Stimulated activated CD8-positive, alpha-beta memory T cell treated with anti-CD3 and anti-CD28 coated beads, Interleukin-4, amount 100 ng/mL, for 4 hours (primary cell): ENCODE measurements around the gene CHST15.

ENCODE experiments used
- DNase-seq, 2 donors: peaks; one replicate each; pipeline ENCODE4 v3.0.0-alpha.2; 2020; ENCODE audit warnings: low read depth in 2 of 2, low spot score in 1 of 2

The CHST15 gene

DNA sequence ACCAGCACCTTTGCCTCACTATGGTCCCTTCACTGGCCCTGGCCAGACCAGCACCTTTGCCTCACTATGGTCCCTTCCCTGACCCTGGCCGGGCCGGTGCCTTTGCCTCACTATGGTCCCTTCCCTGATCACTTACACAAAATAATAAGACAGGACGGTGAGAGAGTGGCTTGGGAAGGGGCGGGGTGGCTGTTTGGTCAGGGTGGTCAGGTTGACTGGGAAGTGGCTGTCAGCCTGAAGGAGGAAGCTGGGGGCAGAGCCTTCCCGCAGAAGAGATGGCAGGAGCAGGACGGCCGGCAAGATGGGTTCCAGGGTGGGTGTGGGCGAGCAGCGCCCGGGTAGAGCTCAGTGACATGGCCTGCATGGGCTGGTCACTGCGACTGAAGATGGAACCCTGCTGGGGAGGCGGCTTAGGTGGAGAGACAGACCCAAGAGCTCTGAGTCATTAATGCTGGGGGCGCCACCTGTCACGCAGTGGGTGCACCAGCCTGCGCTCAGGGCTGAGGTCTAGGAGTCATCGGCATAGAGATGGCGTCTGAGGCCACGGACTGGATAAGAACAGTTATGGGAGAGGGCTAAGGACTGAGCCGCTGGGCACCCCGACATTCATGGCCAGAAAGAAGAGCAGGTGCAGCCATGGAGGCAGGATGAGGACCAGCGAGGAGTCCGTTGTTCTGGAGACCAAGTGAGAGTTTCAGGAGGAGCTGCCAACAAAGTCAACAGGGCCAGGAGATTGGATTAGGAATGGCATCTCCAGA is 91.8 kb downstream of the CHST15 start:
- no peak for DNase-seq

DNA sequence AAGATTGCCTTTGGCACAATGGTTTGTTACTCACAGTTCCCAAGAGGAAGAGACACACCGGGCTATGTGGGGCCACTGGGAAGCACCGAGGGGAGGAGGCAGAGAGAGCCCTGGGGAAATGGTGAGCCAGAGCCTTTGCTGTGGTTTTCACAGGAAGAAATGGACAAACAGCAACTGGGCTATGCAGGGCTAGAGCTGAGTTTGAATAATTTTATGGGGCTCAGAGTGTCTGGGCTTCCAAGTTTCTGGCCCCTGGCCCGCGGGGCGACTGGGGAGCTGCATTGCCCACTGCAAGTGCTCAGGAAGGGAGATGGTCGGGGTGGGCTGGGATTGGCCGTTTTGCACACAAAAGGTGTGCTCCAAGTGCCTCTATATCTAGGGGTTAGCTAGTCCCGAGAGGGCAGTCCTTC is 92.6 kb downstream of the CHST15 start:
- DNase-seq, result no peak

- no peak for DNase-seq
Observed at GRCh38 chr10:123999956-124000615, 93.3 kb downstream of the CHST15 start.

DNA sequence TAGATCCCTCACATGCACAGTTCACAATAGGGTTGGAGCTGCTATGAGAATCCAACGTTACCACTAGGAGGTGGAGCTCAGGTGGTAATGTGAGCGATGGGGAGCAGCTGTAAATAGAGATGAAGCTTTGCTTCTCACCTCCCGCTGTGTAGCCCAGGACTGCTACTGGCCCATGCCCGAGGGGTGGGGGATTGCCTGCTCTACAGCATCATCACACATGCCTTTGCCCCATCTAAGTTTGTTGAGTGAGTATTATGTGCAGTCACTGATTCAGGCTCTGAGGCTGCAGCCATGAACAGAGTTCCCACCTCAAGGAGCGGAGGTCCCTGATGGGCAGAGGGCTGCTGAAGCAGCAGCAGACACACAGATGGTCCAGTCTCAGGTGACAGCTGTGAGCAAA is 94.1 kb downstream of the CHST15 start:
- no peak for DNase-seq

DNA sequence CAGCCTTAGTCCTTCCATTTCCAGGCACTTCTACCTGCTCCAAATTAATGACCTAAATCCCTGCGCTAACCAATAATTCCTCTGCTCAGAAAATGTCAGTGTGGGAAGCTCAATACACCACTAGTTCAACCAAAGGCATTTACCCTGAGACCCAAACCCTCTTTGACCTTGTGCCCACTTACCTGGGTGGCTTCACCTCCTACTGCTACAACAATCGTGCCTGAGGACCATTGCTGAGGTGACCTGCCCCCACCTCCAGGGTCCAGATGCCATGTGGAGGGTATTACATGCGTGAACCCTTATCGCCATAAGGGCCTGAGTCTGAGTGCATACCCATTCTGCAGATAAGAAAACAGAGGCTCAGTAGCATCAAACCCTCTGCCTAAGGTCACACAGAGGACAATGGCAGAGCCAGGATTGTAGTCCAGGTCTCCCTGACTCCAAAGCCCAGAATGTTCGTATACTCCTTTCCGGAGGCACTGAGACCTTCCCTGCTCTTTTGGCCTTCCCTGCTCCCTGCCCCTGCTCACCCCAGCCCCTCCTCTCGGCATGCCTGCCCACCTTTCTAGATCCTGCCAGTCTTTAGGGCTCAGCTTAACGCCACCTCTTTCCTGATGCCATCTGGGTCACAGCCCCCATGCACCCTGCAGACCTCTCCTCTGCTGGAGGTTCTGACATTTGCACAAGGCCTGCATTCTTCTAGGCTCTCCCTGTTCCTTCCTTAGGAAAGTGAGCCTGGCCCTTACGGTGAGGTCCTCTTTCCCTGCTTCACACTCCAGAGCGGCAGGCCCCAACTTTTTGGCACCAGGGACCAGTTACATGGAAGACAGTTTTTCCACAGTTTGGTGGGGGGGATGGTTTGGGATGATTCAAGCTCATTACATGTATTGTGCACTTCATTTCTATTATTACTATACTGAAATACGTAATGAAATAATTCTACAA is 94.9 kb downstream of the CHST15 start:
- no peak for DNase-seq

DNA sequence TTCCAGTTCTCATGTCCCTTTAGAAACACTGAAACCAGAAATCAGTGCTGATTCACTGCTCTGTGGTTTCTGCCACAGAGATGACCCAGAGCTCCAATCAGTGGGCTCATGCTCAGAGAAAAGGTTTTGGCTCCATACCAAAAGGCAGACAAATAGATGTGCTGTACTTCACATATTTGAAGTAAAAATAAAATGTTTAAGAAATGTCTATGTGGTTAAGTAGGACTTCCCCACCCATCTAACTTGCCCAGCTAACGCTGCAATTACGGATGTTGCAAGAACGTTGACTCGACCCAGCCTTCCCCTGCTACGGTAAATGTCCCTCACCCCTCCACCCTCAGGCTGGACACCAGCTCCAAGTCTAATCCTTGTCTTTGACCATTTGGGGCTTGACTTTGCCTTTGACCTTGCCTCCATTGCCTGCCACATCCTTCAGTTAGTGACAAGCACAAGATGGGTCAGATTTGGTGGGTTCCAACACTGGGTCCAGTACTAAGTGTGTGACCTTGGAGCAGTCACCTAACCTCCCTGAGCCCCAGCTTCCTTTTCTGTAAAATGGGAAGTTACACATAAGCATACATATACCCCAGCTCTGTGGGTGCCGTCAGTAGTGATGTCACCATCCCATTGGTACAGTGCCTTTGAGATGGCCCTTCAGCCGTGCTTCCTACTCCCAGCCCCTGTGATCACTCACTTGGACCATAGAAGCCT is 95.8 kb downstream of the CHST15 start:
- no peak for DNase-seq

GRCh38 chr10:123997013-123997412 is 96.4 kb downstream of the CHST15 start:
- DNase-seq, result no peak

- no peak for DNase-seq
Observed at GRCh38 chr10:123996302-123996701, 97.1 kb downstream of the CHST15 start.

DNA sequence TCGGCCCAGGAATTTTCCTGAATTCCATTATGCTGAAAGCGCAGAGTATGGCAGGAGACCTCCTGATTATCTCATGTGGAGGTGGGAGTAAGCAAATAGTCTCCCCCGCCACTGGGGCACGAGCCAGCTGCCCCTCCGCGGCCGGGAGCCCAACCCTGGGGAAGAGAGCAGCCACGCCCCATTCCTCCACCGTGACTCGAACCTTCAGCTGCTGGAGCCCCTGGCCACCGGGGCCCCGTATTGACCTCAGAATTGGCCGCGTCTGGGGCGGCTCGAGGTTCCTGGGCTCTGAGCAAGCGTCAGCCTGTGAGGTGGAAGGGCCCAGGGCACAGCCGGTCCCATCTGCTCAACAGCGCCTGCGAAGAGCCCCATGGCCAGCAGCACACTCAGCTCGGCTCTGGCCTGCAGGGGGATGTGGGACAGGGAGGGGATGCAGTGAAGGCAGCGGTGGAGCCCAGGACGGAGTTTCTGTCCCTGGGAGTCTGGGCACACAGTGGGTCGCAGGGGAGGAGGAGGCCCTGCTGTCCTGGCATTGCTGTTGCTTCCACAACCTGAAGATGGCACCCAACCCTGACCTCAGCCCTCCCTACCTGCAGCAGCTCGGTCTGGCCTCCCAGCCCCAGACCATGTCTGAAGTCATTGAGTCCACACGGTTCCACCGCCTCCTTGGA is 97.8 kb downstream of the CHST15 start:
- DNase-seq, result no peak

DNA sequence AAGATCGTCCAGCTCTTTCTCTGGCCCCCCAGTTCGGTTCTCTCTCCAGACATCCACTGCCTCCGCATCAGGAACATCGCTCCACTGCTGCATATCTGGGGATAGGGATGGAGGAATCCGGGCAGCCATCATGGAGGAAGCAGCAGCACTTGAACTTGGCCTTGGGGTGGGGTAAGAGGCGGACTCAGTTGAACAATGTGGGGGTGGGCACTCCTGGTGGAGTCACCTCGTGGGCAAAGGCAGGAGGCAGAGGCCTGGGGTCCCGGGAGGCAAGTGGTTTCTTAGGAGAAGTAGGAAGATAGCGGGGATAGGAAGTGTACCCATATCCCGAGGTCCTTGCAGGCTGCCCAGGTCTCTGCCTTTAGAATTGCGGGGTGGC is 98.3 kb downstream of the CHST15 start:
- no peak for DNase-seq

GRCh38 chr10:123994417-123995081 is 98.8 kb downstream of the CHST15 start:
- DNase-seq, result peak; percentile 49 to 62

DNA sequence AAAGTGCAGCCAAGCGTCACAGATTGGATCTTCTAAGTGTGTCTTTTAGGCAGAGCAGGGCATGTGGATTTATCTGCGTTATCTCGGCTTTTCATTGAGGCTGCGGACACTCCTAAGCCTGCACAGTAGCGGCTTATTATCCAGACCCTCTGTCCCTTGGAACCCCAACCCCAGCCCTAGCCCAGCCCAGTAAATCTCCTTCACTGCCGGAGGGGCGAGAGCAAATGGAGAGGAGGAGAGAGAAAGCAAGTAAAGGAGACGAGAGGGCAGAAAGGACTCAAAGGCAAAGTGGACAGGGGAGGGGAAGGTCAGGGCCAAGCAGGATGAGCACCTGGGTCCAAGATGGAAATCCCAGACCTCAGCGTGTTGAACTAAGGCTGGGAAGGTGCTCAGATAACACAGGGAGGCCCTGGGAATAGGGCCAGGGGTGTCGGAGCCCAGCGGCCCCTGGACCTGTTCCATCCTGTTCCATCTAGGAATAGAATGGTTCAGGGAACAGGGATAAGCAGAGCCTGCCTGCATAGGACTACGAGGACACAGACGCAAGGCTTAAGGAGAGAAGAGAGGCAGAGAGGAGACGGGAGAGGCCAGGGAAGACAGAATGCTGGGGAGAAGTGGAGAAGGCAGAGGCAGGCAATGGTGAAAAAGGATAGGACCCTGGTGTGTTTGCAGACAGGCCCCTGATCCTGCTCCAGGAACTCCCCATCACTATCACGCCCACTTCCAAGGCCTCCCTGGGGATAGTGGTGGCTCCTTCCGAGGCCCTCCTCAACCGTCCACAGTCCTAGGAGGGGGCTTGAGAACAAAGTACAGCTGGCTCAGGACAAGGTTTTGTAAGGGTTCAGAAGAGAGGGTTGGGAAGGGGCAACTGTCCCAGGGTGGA is 99.6 kb downstream of the CHST15 start:
- DNase-seq, result no peak

GRCh38 chr10:123991611-123992570 is 101.5 kb downstream of the CHST15 start:
- no peak for DNase-seq

GRCh38 chr10:123990889-123991288 is 102.5 kb downstream of the CHST15 start:
- no peak for DNase-seq

- DNase-seq, result no peak
Observed at GRCh38 chr10:123988694-123989093, 104.7 kb downstream of the CHST15 start.

DNA sequence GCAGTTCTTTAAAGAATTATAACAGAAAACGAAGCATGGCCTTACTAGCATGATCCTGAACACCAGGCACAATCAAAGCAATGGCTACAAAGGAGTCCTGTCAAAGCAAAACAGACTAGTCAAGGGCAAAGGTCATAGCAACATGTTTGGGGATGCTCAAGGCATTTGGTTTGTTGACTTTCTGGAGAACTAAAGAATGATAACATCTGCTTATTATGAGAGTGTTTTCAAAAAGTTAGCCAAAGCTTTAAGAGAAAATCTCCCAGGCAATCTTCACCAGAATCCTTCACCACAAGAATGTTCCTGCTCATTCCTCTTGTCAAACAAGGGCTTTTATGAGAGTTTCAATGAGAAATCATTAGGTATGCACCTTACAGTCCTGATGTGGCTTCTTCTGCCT is 106.7 kb downstream of the CHST15 start:
- no peak for DNase-seq

GRCh38 chr10:123974406-123974805 is 119.0 kb downstream of the CHST15 start:
- DNase-seq, result no peak
